MCF 10A (cell line): ENCODE data around the gene MAML2. TPM values are rescaled to one million over a fixed set of nuclear protein-coding genes. Genes with fewer than 3 reads are reported as not detected.
A peak's percentile ranks its signal among the peaks of the same experiment; 100 is the strongest.

Source experiments
- BruUV-seq: library from RNA; stranded (reverse); fragments of 400-500 nt; replicated peaks from 2 replicates; lab custom pipeline; 2021; lab: Mats Ljungman, UMichigan
- CTCF ChIA-PET: fragments of 300-600 bp; sonication (Branson Sonifier 250); formaldehyde crosslinking; extraction: SDS; loops from one replicate; lab custom pipeline; 2021; ENCODE audit warnings: antibody characterized with exemption, inconsistent platforms; lab: Yijun Ruan, JAX
- POLR2A ChIA-PET: fragments of 300-600, 350-650 bp; sonication (Branson Sonifier 250); formaldehyde crosslinking; extraction: SDS; loops from one replicate; lab custom pipeline; 2020; ENCODE audit warnings: antibody characterized with exemption, inconsistent platforms; lab: Yijun Ruan, JAX
- DNase-seq: peaks from one replicate; pipeline ENCODE4 v3.0.0-alpha.2; 2018; ENCODE audit not compliant: unreplicated experiment
- H3K27ac Mint-ChIP-seq: one replicate; pipeline ENCODE4 v1.8.0; 2022; ENCODE audit warnings: mild to moderate bottlenecking, low read depth, mixed read lengths; ENCODE audit not compliant: unreplicated experiment
- H3K27me3 Mint-ChIP-seq: one replicate; pipeline ENCODE4 v1.8.0; 2022; ENCODE audit warnings: mixed read lengths; ENCODE audit not compliant: insufficient read depth, unreplicated experiment
- H3K36me3 Mint-ChIP-seq: one replicate; pipeline ENCODE4 v1.8.0; 2022; ENCODE audit warnings: mild to moderate bottlenecking, moderate library complexity, mixed read lengths; ENCODE audit not compliant: insufficient read depth, unreplicated experiment
- H3K4me1 Mint-ChIP-seq: one replicate; pipeline ENCODE4 v1.8.0; 2022; ENCODE audit warnings: mixed read lengths; ENCODE audit not compliant: insufficient read depth, unreplicated experiment
- H3K4me3 Mint-ChIP-seq: one replicate; pipeline ENCODE4 v1.8.0; 2022; ENCODE audit warnings: mild to moderate bottlenecking, moderate library complexity, mixed read lengths; ENCODE audit not compliant: unreplicated experiment
- H3K9me3 Mint-ChIP-seq: one replicate; pipeline ENCODE4 v1.8.0; 2022; ENCODE audit warnings: mixed read lengths; ENCODE audit not compliant: unreplicated experiment
- intact Hi-C: fragments of 100-400 bp; cut with micrococcal nuclease; formaldehyde crosslinking; loops from 2 replicates; pipeline ENCODE4 v1.14.1; 2022
- total RNA-seq: library from RNA; stranded (reverse); gene quantifications from 2 replicates; pipeline ENCODE4 v1.2.3, GENCODE V29; 2022
- TF ChIP-seq, protein P1 (sequence below): fragments of 200-600 bp; IDR thresholded peaks from one replicate; pipeline ENCODE4 v1.8.0; 2022; ENCODE audit warnings: antibody characterized with exemption, mild to moderate bottlenecking; ENCODE audit not compliant: unreplicated experiment

MAML2 gene
- total RNA-seq, 1 experiment from 2014 or later: 8.6 TPM

DNA sequence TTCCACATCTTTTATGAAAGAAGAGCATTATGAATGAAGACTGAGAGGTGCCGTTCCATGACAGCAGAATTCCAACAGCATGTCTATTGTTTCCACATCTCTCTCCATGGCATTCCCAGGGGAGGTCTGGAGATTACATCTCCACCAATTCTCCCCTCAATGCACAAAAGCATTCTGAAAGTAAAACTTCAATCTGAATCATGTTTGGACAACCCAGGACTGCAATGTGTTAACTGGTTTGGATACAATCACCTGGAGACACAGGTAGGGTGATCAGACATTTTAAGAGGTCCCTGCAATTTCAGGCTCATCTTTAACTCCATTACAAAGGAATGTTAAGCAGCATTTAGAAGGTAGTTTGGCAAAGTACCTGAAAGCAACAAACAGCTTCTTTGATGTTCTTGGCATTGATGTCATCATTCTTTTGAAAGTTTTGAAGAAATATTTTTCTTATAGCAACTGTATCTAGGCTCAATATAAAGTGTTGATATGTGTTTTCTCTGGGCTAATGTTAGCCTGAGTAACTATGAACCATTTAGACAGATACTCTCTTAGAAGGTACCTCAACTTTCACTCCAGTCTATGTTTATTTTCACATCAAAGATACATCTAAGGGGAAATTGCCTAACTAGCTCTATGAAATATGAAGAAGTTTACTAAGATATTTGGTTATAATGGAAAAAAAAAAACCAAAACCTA is 237.6 kb downstream of the MAML2 start:
- H3K4me1 Mint-ChIP-seq: peaks cover 17% of the 10 kb centered on the region
- no TSS peak for BruUV-seq
- ChIA-PET CTCF (interaction anchor here (0.6 kb wide), 3 partner anchors 50 to 288 kb away, joined by 3 to 4 read pairs (median 3); no protein-coding TSS in a partner anchor), POLR2A (interaction anchor here (0.6 to 1.4 kb wide), 2 partner anchors 11 to 17 kb away, joined by 3 to 4 read pairs; no protein-coding TSS in a partner anchor)
- H3K27me3 Mint-ChIP-seq: no peaks in the 10 kb centered on the region
- TF ChIP-seq, protein P1, sequence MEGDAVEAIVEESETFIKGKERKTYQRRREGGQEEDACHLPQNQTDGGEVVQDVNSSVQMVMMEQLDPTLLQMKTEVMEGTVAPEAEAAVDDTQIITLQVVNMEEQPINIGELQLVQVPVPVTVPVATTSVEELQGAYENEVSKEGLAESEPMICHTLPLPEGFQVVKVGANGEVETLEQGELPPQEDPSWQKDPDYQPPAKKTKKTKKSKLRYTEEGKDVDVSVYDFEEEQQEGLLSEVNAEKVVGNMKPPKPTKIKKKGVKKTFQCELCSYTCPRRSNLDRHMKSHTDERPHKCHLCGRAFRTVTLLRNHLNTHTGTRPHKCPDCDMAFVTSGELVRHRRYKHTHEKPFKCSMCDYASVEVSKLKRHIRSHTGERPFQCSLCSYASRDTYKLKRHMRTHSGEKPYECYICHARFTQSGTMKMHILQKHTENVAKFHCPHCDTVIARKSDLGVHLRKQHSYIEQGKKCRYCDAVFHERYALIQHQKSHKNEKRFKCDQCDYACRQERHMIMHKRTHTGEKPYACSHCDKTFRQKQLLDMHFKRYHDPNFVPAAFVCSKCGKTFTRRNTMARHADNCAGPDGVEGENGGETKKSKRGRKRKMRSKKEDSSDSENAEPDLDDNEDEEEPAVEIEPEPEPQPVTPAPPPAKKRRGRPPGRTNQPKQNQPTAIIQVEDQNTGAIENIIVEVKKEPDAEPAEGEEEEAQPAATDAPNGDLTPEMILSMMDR: no peak
- intact Hi-C loops: no loop called here
- H3K36me3 Mint-ChIP-seq: no peaks in the 10 kb centered on the region
- H3K4me3 Mint-ChIP-seq: no peak overlapping the region
- no peak for DNase-seq
- H3K27ac Mint-ChIP-seq: peak overlapping the region; percentile 17
- H3K9me3 Mint-ChIP-seq: no peaks in the 10 kb centered on the region

DNA sequence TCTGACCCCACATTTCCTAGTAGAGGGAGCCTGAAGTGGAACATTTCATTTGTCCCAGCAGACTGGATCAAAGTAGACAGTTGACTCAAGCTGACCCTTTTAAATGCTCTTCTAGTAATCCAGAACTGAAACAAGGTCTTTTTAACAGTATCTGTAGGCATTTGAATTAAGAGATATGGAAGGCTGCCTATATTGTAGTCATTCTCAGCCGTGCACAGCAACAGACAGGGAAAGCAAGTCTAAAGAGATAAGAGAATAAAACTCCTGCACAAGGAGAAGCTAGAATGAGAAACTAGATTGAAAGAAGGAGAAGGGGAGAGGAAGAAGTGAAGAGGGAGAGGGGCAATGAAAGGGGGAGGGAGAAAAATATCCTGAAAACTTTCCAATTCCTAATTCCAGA is 238.5 kb downstream of the MAML2 start:
- no TSS peak for BruUV-seq
- Mint-ChIP-seq H3K27ac (no peak overlapping the region), H3K4me1 (peaks cover 17% of the 10 kb centered on the region), H3K9me3 (no peaks in the 10 kb centered on the region), H3K27me3 (no peaks in the 10 kb centered on the region), H3K4me3 (no peak overlapping the region), H3K36me3 (no peaks in the 10 kb centered on the region)
- DNase-seq: no peak
- intact Hi-C loops: no loop called here
- TF ChIP-seq, protein P1: no peak
- ChIA-PET CTCF (interaction anchor here (0.6 kb wide), 1 partner anchor 238 kb away, joined by 3 read pairs; the partner anchor contains the start of gene MAML2), POLR2A (interaction anchor here (0.6 to 1.4 kb wide), 2 partner anchors 10 to 17 kb away, joined by 3 to 4 read pairs; no protein-coding TSS in a partner anchor)

DNA sequence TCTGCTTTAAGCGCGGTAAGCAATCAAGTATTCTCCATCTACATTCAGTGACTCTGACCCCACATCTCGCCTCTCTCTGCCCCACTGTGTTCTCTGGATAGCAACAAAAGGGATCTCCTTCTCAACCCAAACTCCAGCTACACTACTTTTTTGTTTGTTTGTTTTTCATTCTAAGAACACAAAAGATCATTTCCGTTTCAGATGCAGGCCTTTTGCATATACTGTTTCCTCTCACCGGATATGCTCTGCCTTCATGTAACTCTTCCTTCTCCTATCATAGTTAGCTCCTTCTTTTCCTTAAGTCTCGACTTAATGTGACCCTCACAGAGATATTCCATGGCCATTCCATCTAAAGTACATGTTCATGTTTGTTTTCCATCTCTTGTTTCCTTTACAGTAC is 239.3 kb downstream of the MAML2 start:
- CTCF ChIA-PET: interaction anchor here (0.6 kb wide), 1 partner anchor 239 kb away, joined by 3 read pairs; the partner anchor contains the start of gene MAML2
- peaks cover 24% of the 10 kb centered on the region for H3K4me1 Mint-ChIP-seq
- TF ChIP-seq, protein P1: no peak

DNA sequence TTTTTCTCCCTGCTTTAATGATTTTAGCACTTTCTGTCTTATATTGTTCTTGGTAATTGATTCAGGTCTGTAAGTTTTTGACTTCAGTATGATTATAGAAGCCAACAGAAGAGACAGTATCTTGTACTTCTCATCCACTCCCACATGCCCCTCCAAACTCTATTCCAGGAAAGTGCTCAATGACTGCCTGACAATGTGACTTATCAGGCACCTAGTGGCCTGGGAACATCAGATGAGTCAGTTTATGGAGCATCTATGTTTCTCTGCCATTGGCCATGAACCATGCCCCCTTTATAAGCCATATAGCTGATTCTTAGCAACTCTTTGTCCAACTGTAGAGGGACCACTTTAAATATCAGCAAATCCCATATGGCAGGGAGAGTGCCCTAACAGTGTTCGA is 239.9 kb downstream of the MAML2 start:
- POLR2A ChIA-PET: interaction anchor here (1.0 kb wide), 1 partner anchor 31 kb away, joined by 5 read pairs; no protein-coding TSS in a partner anchor
- intact Hi-C loops: no loop called here
- no peak for DNase-seq
- CTCF ChIA-PET: interaction anchor here (0.7 kb wide), 1 partner anchor 21 kb away, joined by 3 read pairs; no protein-coding TSS in a partner anchor
- TF ChIP-seq, protein P1: no peak
- Mint-ChIP-seq H3K27me3 (no peaks in the 10 kb centered on the region), H3K27ac (peak overlapping the region; percentile 66), H3K9me3 (no peaks in the 10 kb centered on the region), H3K4me1 (peaks cover 30% of the 10 kb centered on the region), H3K4me3 (no peak overlapping the region), H3K36me3 (peaks cover 2% of the 10 kb centered on the region)
- no TSS peak for BruUV-seq

More for the DNA sequence above, 239.3 kb downstream of the MAML2 start:
- H3K9me3 Mint-ChIP-seq: no peaks in the 10 kb centered on the region
- POLR2A ChIA-PET: interaction anchor here (0.6 to 1.4 kb wide), 2 partner anchors 9 to 125 kb away, joined by 3 to 4 read pairs; no protein-coding TSS in a partner anchor
- BruUV-seq: no TSS peak
- H3K4me3 Mint-ChIP-seq: no peak overlapping the region
- H3K27me3 Mint-ChIP-seq: no peaks in the 10 kb centered on the region
- H3K36me3 Mint-ChIP-seq: no peaks in the 10 kb centered on the region
- no peak overlapping the region for H3K27ac Mint-ChIP-seq
- no peak for DNase-seq
- intact Hi-C loops: no loop called here
